Keratinocyte (primary cell): ENCODE results near the gene TIAM1. TPM values are rescaled to one million over a fixed set of nuclear protein-coding genes. Genes with fewer than 3 reads are reported as not detected.

Experiments
- DNase-seq: peaks from one replicate; pipeline ENCODE4 v3.0.0-alpha.2; 2011; ENCODE audit warnings: low read depth, missing footprints, low spot score
- FAIRE-seq: peaks from 2 replicates; lab custom pipeline; 2011; peaks lifted over from hg19 to GRCh38; lab: Jason Lieb, UNC
- H2AFZ ChIP-seq: 2 replicates; pipeline ENCODE4 v1.6.0; 2012; ENCODE audit warnings: low read length, control low read depth, inconsistent platforms; ENCODE audit not compliant: control insufficient read depth
- H3K27ac ChIP-seq: 2 replicates; pipeline ENCODE4 v1.5.1; 2011; ENCODE audit warnings: low read length; ENCODE audit not compliant: control insufficient read depth, insufficient read depth
- H3K27me3 ChIP-seq: 3 replicates; pipeline ENCODE4 v1.6.0; 2011; ENCODE audit warnings: low read length; ENCODE audit not compliant: control insufficient read depth, insufficient read depth; ENCODE audit errors: extremely low read depth
- H3K36me3 ChIP-seq, 2 experiments: 2 replicates in 1 of 2; 3 replicates in 1 of 2; pipeline ENCODE4 v1.5.1; 2011; ENCODE audit warnings: low read length in 2 of 2, mild to moderate bottlenecking in 1 of 2; ENCODE audit not compliant: control insufficient read depth in 2 of 2, insufficient read depth in 2 of 2; ENCODE audit errors: extremely low read depth in 1 of 2
- H3K4me1 ChIP-seq: 3 replicates; pipeline ENCODE4 v1.5.1; 2011; ENCODE audit warnings: low read length; ENCODE audit not compliant: control insufficient read depth, insufficient read depth; ENCODE audit errors: extremely low read depth
- H3K4me2 ChIP-seq: 3 replicates; pipeline ENCODE4 v1.6.0; 2011; ENCODE audit warnings: low read depth, low read length; ENCODE audit not compliant: control insufficient read depth, insufficient read depth; ENCODE audit errors: extremely low read depth
- H3K4me3 ChIP-seq, 3 experiments: fragments of 200-600 bp in 1 of 3; sonication (generic) in 1 of 3; 2 replicates in 2 of 3; 3 replicates in 1 of 3; pipeline ENCODE4 v1.5.1; 2011 to 2016; ENCODE audit warnings: low read length in 3 of 3, mild to moderate bottlenecking in 3 of 3, control low read depth in 2 of 3, inconsistent platforms in 1 of 3, low read depth in 1 of 3, mixed read lengths in 1 of 3, mixed run types in 1 of 3, moderate library complexity in 1 of 3; ENCODE audit not compliant: control insufficient read depth in 2 of 3, insufficient read depth in 2 of 3; ENCODE audit errors: extremely low read depth in 1 of 3
- H3K79me2 ChIP-seq: 2 replicates; pipeline ENCODE4 v1.6.0; 2012; ENCODE audit warnings: low read length; ENCODE audit not compliant: control insufficient read depth, insufficient read depth
- H3K9ac ChIP-seq: 3 replicates; pipeline ENCODE4 v1.6.0; 2011; ENCODE audit warnings: low read length; ENCODE audit not compliant: control insufficient read depth, insufficient read depth; ENCODE audit errors: extremely low read depth
- H3K9me1 ChIP-seq: 3 replicates; pipeline ENCODE4 v1.6.0; 2011; ENCODE audit warnings: low read length; ENCODE audit not compliant: control insufficient read depth, insufficient read depth; ENCODE audit errors: extremely low read depth
- H3K9me3 ChIP-seq: 2 replicates; pipeline ENCODE4 v1.5.1; 2012; ENCODE audit warnings: low read depth, low read length; ENCODE audit not compliant: control insufficient read depth
- H4K20me1 ChIP-seq: 3 replicates; pipeline ENCODE4 v1.6.0; 2011; ENCODE audit warnings: low read length; ENCODE audit not compliant: control insufficient read depth, insufficient read depth; ENCODE audit errors: extremely low read depth
- CTCF ChIP-seq, 3 experiments: IDR thresholded peaks in 1 of 3; conservative IDR thresholded peaks in 1 of 3; optimal IDR thresholded peaks in 1 of 3; 2 replicates in 2 of 3; 3 replicates in 1 of 3; pipeline versions ENCODE3 to v1.5.1; 2011; ENCODE audit warnings: low read length in 3 of 3, mild to moderate bottlenecking in 3 of 3, moderate library complexity in 2 of 3, control low read depth in 1 of 3, inconsistent platforms in 1 of 3; ENCODE audit not compliant: insufficient read depth in 2 of 3; ENCODE audit errors: extremely low read depth in 1 of 3
- EZH2 ChIP-seq: IDR thresholded peaks from one replicate; pipeline ENCODE4 v1.6.1; 2012; ENCODE audit warnings: inconsistent platforms, mild to moderate bottlenecking, low read length, moderate library complexity
- dilution Hi-C: fragments of 300-500 bp; cut with MboI; formaldehyde crosslinking; loops from one replicate; pipeline ENCODE4 v1.7.0; 2020; ENCODE audit warnings: low sequenced_read_pairs; ENCODE audit not compliant: extremely low pct_ligation_motif_present
- polyA plus RNA-seq, 5 experiments: library from polyadenylated mRNA; depleted of rRNA in 3 of 5; stranded (reverse) in 3 of 5; stranded (forward) in 1 of 5; unstranded in 1 of 5; fragments of >200 nt; gene quantifications; 1 replicate in 1 of 5; 2 replicates in 3 of 5; 3 replicates in 1 of 5; pipeline versions ENCODE4 v1.2.1 to v1.2.3, GENCODE V29; 2011 to 2012; ENCODE audit warnings: missing spikeins in 2 of 5, low read depth in 1 of 5, low replicate concordance in 1 of 5

The TIAM1 gene
- polyA plus RNA-seq, 1 donor (not counting 4 experiments of a cell fraction or from before 2014, with no cell fraction given) = 8.3 TPM

- no peak overlapping the region for H3K27ac ChIP-seq
- FAIRE-seq = no peak
These were observed 157.1 kb downstream of the TIAM1 start for GRCh38 chr21:31186916-31187315.

GRCh38 chr21:31185663-31186062 lies 158.4 kb downstream of the TIAM1 start:
- Histone ChIP-seq H2AFZ (no peak overlapping the region), H3K36me3 (peaks cover 0 to 1% of the 10 kb centered on the region in 2 experiments), H3K79me2 (no peaks in the 10 kb centered on the region), H3K27me3 (no peaks in the 10 kb centered on the region), H3K4me1 (no peaks in the 10 kb centered on the region), H3K27ac (no peak overlapping the region), H4K20me1 (no peaks in the 10 kb centered on the region), H3K9me3 (no peaks in the 10 kb centered on the region), H3K9ac (no peak overlapping the region), H3K9me1 (no peaks in the 10 kb centered on the region), H3K4me3 (no peak overlapping the region), H3K4me2 (no peak overlapping the region)
- FAIRE-seq = no peak
- no peak for TF ChIP-seq EZH2
- TF ChIP-seq CTCF (optimal IDR thresholded peaks at IDR 0.05 in 1 of 3, IDR thresholded peaks at IDR 0.05 in 1 of 3, conservative IDR thresholded peaks at IDR 0.05 in 1 of 3; ENCODE audit: extremely low read depth in 1 of 3, insufficient read depth in 2 of 3, low read length in 3 of 3) = no peak
- dilution Hi-C loops = no loop called here
- DNase-seq = no peak

More at GRCh38 chr21:31186916-31187315, 157.1 kb downstream of the TIAM1 start:
- Histone ChIP-seq H3K4me2 (no peak overlapping the region), H3K9ac (no peak overlapping the region), H3K4me3 (no peak overlapping the region), H3K9me1 (no peaks in the 10 kb centered on the region), H4K20me1 (no peaks in the 10 kb centered on the region), H3K27me3 (no peaks in the 10 kb centered on the region), H3K79me2 (no peaks in the 10 kb centered on the region), H3K9me3 (no peaks in the 10 kb centered on the region), H3K36me3 (peaks cover 0 to 1% of the 10 kb centered on the region in 2 experiments), H3K4me1 (no peaks in the 10 kb centered on the region), H2AFZ (no peak overlapping the region)
- dilution Hi-C loops = no loop called here
- no peak for DNase-seq
- TF ChIP-seq CTCF (optimal IDR thresholded peaks at IDR 0.05 in 1 of 3, IDR thresholded peaks at IDR 0.05 in 1 of 3, conservative IDR thresholded peaks at IDR 0.05 in 1 of 3; ENCODE audit: extremely low read depth in 1 of 3, insufficient read depth in 2 of 3, low read length in 3 of 3) = no peak
- no peak for TF ChIP-seq EZH2
